GM18507 (cell line): ENCODE data around the gene CDH4.

Source experiments
- DNase-seq: peaks from one replicate; pipeline ENCODE4 v3.0.0; 2011; ENCODE audit warnings: low read depth; ENCODE audit not compliant: insufficient read length; ENCODE audit errors: extremely low spot score
- FAIRE-seq: peaks from 2 replicates; lab custom pipeline; 2011; peaks lifted over from hg19 to GRCh38; lab: Jason Lieb, UNC

CDH4 gene

GRCh38 chr20:61349447-61350165, 97.5 kb downstream of the CDH4 start:
- FAIRE-seq, result no peak
- DNase-seq, result no peak

DNA sequence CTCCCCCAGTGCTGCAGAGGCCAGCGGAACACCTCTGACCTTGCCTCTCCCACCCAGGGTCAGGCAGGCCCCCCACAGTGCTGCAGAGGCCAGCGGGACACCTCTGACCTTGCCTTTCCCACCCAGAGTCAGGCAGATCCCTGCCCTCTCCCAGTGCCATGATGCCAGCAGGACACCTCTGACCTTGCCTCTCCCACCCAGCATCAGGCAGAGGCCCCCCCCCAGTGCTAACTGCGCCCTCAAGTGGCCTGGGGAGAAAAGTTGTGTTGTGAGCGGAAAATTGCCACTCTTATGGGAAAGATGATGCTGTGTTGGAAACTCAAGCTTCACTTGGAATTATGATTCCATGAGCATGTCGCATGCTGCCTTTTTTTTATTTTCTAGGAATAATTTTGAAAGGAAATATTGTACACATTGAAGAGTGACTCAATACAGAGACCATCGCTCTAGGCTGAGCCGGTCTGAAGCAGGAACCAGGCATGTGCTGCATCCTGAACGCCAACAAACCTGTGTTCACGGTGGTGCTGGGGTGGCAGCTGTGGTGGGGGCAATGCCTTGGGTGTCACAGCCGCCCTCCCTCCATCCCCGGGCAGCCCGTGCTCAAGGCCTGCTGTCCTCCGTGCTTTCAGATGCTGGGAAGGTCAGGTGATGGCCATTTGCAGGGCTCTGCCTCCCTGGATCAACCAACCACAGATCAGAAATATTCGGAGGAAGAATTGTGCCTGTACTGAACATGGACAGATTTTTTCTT, 98.6 kb downstream of the CDH4 start:
- FAIRE-seq (no peak), DNase-seq (no peak)

DNA sequence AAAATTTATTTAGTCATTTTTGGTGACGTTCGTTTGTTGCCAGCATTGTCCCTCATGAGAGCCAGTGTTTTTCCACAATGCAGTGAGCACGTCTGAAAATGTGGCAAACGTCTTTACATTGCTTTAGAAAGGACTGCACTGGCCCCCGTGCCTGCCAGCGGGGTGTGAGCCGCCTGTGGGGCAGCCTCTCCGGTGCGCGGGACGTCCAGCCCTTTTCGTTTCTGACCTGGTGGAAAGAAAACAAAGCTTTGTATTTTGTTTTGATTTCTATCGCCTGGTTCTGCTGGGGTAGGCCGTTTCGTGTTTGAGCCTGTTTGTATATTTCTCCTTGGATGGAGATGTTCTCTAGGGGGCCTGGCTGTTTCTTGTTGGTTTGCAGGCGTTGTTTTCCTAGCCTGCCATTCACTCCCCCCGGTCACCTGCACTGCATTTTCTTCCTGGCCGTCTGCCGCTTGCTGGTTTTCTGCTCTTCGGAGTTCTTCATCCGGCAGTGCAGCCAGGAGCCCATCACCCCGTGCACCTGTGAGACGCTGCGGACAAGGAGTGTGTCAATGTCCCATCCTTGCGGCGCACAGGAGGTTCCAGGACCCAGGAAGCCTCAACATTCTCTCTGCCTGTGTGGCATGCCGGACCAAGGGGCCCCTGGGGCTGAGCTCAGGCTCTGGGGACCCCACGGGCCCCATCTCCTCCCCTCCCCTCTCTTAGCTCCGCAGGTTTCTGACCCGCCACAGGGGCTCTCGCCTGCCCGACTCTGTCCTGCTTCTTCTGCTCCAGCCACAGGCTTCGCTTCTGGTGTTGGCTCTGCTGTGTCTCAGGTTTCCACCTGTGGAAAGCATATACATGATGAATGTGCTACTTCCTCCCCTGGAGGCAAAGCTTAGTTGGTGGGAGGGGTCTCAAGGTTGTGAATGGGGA, 100.5 kb downstream of the CDH4 start:
- no peak for FAIRE-seq
- no peak for DNase-seq

DNA sequence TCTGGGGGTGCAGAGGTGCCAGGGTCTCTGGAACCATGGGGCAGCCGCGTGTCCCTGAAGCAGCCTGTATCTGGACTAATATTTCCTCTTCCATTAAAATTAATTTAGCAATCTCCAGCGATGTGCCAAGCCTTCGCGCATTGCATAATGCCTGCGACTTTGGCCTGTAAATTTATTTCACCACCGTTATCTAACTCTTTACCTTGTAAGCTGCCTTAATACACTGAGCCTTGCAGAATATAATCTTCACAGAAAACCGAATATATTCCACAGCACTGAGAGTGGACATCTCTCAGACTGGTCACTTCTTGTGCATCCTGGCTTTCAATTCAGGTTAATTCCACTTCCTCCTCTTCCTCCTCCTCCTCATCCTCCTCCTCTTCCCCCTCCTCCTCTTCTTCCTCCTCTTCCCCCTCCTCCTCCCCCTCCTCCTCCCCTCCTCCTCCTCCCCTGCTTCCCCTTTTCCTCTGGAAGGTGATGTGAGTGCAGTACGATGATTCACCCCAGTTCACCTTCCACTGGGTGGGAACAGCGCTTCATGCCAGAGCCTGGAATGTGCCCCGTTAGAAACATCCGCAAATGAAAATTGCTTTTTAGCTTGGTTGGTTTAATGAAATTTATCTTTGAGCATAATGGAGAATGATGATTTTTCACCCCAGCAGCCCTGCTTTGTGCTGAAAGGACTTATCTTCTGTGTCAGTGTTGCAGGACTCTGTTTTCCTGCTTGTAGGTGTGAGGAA, 101.4 kb downstream of the CDH4 start:
- FAIRE-seq, result no peak
- no peak for DNase-seq

DNA sequence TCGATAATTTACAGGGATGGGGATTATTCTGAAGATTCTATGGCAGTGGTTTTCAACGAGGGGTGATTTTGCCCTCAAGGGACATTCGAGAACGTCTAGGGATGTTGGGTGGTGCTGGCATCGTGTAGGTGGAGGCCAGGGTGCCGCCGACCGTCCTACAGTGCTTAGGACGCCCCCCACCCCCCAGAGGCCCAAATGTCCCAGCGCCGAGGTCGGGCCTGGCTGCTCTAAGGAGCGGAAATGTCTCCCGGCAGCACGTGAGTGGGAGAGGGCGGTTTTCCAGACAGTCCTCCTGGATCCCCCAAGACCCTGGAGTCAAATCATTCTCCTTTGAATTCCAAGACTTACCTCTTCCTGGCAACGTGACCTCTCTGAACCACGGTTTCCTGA, 101.9 kb downstream of the CDH4 start:
- DNase-seq (no peak), FAIRE-seq (no peak)

DNA sequence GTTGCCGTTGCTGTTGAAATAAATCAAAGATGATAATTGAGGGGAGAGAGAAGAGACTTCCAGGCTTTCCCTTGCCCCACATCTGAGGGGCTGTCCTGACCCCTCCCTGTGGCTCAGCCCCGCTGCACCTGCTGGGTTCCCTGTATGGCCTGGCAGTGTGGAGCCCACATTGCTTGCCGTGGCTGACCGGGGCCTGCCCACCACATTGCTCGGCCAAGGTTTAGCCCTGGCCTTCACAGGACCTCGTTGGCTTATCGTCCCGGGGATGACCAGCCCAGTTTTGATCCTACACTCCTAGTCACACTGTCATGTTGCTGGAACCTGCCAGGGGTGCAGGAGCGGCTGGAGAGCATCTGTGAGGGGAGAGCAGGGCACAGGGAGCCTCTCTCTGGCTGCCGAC, 102.4 kb downstream of the CDH4 start:
- FAIRE-seq (no peak), DNase-seq (no peak)

DNA sequence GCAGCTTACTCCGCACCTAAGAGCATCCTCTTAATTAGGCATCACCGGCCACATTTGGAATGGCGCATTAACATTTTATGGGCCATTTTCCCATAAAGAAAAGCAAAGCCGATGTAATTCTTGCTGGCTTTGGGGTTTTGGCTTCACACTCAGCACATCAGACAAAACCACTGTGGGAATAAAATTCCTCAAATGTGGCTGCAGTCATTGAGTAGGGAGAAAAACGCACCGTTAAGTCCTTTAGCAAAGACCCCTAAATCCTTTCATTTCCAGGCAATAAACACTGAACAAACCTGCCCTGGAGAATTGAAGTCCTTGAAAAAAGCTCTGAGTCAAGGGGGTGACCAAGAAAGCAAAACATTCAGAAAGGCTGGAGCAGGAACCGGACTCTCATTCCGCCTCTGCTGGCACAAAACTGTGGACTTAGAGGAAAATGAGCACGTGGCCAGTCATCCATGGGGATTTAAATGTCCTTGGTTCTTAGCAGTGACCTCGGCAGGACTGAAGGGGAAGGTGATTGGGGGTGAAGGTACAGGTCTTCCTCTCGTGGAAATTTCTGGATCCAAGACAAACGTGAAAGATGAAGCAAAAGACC, 102.9 kb downstream of the CDH4 start:
- no peak for DNase-seq
- FAIRE-seq, result no peak

GRCh38 chr20:61355585-61355984, 103.5 kb downstream of the CDH4 start:
- FAIRE-seq (no peak), DNase-seq (no peak)

GRCh38 chr20:61356196-61356595, 104.1 kb downstream of the CDH4 start:
- no peak for FAIRE-seq
- DNase-seq, result no peak

- DNase-seq (no peak), FAIRE-seq (no peak)
These were observed 105.1 kb downstream of the CDH4 start for GRCh38 chr20:61357119-61357518.

- DNase-seq (no peak), FAIRE-seq (no peak)
These were observed 107.2 kb downstream of the CDH4 start for GRCh38 chr20:61359254-61359653.

- FAIRE-seq, result no peak
- DNase-seq, result no peak
These were observed 108.2 kb downstream of the CDH4 start for GRCh38 chr20:61360296-61360695.

GRCh38 chr20:61360940-61361339, 108.9 kb downstream of the CDH4 start:
- DNase-seq, result no peak
- FAIRE-seq, result no peak

GRCh38 chr20:61361501-61361900, 109.4 kb downstream of the CDH4 start:
- FAIRE-seq (no peak), DNase-seq (no peak)

- no peak for DNase-seq
- FAIRE-seq, result no peak
These were observed 112.1 kb downstream of the CDH4 start for GRCh38 chr20:61364147-61364546.

DNA sequence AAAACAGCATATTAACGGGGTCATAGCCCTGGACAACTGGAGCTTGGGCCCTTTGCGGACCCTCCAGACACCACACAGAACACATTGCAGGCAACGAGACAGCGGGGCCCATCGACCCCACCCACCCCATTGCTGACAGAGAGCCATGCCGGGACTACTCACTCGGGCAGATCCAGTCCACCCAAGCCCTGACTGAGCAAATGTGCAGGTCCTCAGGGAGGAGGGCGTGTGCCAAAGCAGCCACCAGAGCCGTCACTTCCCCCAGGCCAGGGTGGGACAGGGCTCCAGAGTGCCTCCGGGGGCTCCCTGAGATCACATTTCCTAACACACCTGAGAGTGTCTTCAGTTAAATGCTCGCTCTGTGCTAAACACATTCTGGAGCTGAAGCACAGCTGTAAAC, 114.9 kb downstream of the CDH4 start:
- FAIRE-seq, result no peak
- DNase-seq, result no peak

DNA sequence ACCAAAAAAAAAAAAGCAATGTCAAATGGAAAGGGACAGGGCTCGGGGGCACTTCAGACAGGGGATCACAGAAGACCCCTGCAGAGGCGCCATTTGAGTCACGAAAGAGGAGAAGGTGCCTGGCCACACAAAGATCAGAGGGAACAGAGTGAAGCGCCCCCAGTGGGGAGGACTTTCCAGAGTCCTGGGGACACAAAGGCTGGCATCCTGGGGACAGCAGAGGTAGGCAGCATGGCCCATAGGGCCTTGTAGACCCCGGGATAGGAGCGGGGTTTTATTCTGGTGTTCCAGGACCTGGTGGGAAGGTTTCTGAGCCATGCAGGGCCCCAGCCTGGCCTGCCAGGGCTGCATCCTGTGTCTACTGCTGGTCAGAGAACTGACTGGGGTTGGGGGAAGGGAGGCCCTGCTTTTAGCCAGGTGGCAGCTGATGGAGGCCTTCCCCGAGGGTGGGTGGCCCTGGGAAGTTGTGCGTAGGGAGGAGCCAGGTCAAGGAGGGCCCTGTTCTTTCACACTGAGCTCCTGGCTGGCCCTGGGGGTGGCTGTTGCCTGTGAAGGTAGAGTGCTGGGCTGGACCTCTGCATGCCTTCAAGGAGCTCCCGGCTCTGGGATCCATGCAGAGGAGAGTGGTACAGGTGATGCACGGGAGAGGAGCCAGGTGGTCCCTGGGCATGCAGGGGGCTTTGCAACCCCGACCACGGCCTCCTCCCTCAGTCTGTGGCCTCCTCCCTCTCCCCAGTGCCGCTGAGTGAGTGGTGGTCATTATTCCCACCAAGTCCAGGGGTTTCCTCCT, 117.9 kb downstream of the CDH4 start:
- DNase-seq (no peak), FAIRE-seq (no peak)

GRCh38 chr20:61370841-61371303, 118.8 kb downstream of the CDH4 start:
- no peak for FAIRE-seq
- DNase-seq, result no peak
